Germinal center (tissue), 1 donor: Measurements from ENCODE around the gene SGTA.
"Not testable (repeated sequence)": the region's sequence is repeated elsewhere in the genome, so short reads cannot be mapped to it uniquely, and the experiment has no call there.

Experiments
- DNase-seq: peaks from one replicate; pipeline ENCODE4 v3.0.0; 2012; ENCODE audit warnings: mixed read lengths, low spot score

The SGTA gene

DNA sequence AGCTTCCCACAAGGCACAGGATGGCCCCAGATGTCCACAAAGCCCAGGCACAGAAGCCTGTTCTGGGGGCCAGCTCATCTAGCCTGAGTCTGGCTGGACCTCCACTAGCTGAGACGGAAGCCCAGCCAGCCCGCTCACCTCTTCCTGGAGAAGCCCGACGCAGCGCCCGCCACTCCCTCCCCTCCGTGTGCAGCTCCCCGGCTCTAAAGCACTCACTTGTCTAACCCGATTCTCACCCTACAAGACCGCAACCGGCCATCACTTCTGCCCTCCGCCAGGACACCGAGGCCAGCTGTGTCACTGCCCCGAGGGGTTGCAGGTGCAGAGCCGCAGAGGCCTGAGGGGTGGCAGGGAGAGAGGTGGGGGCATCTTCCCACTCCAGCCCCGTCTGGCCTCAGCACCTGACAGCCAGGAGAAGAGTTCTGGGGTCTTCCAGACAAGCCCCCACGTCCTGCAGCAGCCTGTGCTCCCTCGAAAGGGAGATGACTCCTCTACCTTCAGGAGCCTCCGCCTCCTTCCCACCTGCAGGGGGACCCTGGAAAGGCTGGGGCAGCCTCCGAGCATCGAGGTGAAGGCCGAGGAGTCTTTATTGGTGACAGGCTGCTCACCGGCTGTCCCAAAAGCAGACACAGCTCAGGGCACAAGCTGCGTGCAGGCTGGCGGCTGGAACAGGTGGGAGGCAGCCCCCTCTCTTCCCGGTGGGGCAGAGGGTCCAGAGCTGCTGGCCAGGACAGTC is 56.0 kb downstream of the SGTA start:
- no peak for DNase-seq

DNA sequence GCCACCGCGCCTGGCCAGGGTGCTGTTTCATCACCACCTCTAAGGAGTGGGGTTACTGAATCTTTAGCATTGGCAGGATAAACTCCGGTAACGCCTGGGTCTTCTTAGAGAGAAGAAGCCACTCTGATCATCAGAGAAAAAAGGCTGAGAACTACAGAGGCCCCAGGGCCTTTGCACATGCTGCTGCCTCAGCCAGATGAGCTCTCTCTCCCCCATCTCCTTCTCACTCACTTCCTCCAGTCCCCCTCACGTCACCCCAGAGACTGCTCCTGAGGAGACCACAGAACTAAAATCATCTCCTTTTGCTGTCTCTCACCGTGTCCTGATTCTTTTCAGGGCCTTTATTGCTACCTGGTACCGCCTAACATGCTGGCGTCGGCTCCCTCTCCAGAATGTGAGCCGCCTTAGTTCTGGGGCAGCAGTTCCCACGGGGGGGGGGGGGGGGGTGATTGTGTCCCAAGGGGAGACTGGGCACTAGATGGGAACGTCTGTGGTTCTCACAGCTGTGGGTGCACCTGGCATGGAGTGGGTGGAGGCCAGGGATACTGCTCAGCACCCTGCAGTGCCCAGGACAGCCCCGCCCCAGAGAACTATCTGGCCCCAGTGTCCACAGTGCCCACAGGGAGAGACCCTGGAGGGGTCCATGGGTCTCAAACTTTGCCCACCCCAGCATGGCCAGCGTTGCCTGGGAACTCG is 56.8 kb downstream of the SGTA start:
- no peak for DNase-seq

DNA sequence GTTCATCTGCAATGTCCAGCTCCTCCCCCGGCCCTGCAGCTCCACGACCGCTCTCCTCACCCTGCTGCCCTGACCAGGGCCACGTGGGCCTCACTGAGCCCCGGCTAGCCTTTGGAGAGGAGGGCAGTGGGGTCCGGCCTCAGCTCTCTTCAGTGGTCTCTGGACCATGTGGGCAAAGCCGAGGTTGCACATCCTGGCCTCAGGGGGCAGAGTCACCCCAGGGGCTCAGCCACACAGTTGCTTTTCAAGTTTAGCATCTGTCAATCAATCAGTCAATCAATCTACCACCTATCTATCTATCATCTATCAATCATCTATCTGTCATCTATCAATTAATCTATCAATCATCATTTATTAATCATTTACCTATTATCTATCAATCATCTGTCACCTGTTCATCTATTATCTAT is 58.9 kb downstream of the SGTA start:
- DNase-seq: no peak

DNA sequence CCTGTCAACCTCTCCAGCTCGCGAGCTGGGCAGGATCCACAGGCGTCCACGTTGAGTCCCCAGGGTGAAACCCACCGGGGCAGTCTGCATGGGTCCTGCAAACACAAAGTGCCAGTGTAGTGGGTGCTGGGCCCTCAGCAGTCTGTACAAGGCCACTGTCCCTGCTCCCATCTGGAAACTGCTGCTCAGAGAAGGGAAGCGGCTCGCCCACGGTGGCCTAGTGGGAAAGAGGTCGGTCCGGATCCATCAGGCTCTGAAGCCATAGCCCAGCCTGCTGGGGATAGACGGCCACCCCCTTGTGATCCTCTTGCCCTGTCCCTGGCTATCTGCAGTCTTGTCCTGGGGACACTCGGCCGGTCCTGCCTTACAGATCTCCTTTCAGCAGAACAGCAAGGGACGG is 59.3 kb downstream of the SGTA start:
- DNase-seq: no peak

DNA sequence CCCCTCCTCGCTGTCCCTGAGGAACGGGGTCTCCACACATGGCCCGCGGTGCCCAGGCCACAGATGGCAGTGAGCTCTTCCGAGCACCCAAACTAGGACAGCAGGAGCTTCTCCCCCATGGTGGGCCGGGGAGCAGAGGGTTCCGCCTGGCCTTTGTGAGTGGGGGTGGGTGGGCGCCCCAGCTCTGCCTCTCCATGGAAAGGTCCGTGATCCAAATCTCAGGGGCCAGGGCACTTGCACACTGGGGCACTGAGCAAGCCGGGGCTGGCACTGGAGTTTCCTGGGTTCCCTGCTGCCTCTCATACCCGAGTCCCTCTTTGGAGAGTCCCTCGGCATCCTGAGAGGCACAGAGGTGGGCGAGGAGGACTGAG is 59.7 kb downstream of the SGTA start:
- DNase-seq: no peak

DNA sequence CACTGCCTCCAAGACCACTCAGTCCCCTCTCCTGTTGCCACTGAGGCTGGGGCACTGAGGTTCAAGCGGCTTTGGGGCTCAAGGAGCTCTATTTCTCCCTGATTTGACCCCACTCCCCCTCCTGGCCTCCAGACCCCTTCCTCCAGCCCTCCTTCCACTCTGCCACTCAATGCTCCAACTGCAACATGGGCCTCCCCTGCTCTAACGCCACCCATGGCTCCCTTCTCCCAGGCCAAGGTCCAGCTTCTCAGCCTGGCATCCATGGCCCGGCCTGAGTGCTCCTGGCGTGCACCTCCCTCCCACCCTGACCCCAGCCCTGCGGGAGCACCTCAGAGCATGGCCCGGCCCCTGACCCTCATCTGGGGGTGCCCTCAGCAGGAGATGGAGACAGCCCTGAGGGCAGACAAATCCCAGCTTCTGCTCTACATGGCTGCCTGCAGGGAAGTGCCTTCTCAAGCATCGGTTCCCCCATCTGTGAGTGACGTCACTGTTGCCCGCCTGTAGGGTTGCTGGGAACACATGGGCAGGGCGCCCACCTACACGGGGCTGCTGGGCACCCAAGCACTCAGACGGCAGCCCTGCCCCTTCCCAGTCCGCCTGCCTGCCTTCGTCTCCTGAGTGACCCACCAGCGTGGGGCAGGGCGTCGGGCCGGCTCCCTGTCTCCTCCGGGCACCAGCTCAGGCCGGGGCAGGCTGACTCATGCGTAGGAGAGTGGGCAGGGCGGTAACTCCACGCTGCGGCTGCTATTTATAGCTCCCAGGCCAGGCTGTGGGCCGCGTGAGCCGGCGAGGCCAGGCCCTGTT is 60.3 kb downstream of the SGTA start:
- no peak for DNase-seq

DNA sequence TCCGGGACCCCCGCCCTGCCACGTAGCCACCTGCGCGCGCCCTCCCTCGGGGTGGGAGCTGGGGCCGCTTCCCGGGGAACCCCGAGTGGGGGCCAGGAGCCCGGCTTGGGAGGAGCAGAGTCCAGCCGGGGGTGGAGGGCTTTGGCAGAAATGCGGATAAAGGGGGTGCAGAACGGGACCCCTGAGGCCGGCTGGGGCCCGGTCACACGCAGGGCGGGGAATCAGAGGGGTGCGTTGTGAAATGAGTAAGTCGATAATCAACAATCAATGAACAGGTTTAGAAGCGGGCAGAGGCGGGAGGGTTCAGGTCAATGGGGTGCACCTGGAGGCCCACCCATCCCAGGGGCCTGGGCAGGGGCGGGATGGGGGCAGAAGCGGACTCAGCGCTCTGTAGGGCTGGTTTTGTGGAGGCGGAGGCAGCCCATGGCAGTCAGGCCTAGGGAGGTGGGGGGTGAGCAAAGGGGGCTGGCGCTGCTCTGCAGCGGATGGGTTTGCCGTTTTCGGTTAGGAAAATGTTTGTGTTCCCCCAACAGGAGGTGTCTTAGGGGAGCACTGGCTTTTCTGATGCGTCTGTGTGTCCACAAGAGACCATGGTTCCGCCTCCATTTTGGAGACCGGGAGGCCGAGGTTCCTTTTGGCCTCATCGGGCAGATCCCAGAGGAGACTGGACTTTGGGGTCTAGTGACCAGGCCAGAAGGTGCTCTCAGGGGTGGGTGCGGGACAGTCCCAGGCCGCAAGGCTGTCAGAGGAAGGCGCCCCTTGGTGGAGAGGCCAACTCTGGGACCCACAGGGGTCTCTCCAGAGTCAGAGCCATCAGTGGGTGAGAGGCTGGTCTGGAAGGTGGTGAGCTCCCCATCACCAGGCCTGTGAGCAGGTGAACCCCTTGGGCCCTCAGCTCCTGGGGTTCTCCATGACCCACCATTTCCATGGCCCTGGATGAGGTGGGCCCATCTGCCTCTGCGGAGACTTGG is 61.2 kb downstream of the SGTA start:
- no peak for DNase-seq

DNA sequence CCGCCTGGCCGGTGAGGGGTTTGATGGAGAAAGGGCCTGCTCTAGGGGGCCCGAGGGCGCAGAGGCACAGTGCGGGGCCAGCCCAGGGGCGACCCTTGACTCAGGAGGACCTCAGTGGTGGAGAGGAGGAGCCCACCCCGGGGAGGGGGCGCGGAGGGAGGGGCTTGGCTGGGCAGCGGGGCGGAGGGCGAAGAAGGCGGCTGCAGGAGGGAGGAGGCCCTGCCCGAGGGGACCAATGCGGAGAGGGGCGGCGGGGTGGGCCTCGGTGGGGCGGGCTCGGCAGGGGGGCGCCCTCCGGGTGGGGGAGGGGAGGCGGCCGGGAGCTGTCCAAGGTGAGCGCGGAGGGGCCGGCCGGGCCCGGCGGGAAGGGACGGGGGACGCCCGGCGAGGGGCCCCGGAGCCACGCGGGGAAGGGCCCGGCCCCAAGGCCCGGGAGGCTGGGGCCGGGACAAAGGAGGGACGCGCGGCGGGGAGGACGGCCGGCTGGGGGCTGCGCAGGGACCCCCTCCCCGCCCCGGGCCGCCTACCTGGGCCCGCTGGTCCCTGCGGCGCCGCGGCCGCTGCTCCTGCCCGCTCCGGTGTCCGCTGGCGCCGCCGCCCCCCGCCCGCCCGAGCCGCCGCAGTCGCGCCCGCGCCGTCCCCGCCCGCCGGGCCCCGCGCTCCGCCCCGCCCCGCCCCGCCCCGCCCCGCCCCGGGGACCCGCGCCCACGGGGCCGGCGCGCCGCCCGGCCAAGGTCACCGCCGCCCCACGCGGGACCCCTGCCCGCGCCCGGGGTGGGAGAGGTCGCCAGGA is 62.1 kb downstream of the SGTA start, which contains the start of gene DIRAS1:
Gene DIRAS1 (minus strand): TSS at position 596 of the 793 bp plus-strand sequence. CDS start 3,566 bp downstream, outside the sequence.
- no peak for DNase-seq

DNA sequence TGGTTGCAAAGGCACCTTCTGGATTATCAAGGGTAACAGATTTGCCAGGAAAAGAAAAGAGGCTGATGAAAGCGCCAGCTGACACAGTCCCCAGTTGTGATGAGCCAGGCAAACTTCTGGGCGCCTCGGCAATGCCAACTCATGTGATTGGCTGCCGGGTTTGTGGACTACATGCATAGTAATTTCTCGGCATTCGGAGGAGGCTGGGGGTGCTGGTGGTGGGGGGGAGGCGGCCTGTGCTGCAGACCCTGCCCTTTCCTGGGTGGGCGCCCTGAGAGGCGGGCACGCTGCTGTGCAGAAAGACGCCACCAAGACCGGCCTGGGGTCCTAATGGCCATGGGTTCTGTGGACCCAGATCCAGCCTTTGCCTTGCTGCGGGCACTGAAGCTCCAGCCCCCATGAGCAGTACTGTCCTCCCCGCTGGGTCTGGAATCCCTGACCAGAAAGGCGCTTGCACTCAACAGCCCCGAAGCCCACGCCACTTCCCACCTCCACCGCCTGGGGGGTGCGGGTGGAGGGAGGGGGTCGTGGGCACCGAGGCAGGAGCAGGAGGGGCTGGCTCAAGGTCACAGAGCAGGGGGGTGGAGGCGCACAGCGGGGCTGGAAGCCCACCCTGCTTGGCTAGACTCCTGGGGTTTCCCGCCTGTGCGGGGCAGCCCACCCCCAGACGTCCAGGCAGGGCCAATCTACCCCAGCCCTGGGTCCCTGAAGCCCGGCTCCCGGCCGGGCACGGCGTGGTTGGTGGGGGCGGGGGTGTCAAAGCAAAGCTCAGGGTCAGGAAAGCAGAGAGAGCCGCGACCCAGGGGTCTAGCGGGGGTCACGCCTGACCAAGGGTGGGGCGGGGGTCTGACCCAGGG is 62.9 kb downstream of the SGTA start:
- no peak for DNase-seq

DNA sequence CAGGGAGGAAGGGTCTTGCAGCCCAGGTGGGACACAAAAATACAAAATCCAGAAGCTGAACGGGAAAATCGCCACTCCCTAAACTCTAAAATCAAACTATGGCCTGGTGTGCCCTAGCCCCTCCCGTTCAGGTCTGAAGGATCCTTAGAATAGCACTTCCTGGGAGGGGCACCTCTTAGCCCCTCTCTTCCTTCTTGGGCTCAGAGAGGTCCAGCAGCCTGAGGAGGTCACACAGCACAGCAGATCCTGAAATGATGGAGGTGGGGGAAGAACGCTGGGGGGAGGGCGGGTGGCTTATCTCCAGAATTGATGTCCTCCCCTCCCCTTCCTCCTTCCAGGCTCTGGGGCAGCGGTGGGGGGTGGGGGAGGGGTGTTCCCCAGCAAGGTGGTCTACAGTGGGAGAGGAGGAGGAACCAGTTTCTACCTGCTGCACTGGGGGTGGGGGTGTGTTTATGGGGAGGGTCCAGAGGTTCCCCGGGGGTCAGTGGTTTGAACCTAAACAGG is 63.8 kb downstream of the SGTA start:
- no peak for DNase-seq

DNA sequence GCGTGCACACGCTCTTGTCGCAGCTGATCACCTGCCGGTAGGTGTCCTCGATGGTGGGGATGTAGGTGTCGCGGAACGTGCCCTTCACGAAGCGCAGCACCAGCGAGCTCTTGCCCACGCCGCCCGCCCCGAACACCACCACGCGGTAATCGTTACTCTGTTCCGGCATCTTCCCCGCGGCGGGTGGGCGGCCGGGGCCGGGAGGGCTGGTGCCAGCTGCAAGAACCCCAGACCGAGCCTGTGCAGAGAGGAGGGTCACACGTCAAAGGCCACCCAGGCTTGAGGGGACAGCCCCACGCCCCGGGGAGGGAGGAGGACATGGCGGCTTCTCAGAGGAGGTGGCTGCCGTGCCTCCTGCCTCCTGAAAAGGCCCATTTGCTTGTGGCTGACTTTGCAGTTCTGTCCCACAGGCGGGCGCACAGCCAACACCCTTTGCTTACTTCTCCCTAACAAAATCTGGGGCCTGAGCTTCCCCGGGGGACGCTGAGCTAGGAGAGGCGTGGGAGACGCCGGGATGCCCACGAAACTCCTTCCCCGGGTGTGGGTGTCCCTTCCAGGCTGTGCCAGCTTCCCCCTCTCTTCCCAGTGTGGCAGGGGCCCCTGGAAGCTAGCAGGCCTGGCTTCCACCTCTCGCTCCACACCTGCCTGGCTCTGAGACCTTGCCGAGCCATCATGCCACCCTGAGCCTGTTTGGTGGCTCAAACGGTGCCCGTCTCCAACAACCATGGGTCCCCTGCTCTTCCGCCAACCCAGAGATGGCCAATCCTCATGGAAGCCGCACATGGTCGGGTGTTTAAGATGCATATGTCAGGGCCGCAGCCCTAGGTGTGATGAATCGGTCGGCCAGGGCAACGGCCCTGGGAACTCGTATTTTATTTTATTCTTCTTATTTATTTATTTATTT is 65.2 kb downstream of the SGTA start:
- no peak for DNase-seq

DNA sequence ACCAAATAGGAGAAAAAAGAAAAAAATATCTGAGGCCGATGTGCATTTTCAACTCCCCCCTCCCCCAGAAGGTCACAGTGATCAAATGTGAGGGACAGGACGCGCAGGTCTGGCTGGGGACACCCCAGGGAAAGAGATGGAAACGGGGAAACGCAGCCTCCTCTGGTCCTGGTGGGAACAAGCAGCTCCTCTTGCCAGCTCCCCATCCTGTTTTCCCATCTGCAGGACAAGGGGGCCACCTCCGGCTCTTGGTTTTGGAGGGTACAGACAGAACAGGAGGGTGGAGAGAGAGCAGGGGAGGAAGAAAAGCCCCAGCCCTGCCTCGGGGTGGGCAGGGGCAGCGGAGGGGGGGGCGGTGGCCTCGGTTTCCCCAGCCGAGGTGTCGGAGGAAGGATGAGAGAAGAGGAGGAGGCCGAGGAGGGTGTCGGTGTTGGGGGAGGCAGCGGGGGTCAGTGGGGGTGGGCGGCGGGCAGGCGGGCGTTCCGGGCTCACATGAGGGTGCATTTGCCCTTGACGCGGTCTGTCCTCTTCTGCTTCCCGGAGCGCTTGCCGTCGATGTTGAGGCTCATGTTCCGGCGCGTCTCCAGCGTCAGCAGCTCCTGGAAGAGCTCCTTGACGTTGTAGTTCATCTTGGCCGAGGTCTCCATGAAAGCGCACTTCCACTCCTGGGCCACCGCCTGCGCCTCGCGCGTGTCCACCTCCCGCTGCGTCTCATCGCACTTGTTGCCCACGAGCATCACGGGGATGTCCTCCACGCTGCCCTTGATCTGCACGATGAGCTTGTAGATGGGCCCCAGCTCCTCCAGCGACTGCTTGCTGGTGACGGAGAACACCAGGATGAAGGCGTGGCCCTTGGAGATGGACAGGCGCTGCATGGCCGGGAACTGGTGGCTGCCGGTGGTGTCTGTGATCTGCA is 66.1 kb downstream of the SGTA start:
- no peak for DNase-seq

DNA sequence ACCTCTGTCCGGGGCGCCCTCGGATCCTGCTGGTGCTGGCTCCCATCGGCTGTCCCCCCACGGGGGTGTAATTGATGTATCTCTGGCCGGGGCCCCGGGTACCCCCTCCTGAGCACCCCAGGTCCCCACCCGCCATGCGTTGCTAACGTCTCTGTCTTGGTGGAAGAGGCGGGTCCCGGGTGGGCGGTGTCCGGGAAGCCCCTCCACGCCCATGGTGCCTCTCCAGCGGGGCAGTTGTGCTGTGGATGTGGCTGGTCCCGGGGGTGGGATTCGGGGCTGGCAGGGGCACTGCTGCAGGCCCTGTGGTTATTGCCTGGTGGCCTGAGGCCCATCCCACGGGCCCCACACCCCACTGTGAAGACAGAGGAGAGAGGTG is 66.8 kb downstream of the SGTA start:
- DNase-seq: no peak

DNA sequence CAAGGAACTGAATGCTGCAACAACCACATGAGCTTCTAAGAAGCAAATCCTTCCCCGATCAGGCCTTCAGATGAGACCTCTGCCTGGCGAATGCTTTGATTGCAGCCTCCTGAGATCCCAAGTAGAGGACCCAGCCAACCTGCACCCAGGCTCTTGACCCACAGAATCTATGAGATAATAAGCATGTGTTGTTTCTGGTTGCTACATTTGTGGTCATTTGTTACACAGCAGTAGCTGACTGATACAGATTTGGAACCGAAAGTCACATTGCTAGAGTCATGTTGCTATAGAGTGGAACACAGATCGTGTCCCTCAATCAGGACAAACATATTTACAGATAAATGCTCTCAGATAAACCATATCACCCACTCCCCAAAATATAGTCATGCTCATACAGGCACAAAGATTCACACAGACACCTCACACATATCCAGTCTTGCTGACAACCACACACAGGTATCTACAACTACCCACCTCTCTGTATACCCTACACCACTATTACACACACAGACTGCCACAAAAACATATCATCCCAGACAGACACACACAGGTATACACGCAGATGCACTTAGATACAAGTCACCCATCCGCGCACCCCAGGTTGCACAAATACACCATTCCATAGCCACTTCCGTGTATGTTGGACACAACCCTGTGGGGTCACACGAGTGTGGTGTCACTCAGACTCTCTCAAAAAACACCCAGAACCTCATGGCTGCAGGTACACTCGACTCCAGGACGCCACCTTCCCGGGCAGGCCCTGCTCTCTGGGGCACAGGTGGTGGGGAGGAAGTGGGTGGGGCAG is 67.4 kb downstream of the SGTA start:
- no peak for DNase-seq

DNA sequence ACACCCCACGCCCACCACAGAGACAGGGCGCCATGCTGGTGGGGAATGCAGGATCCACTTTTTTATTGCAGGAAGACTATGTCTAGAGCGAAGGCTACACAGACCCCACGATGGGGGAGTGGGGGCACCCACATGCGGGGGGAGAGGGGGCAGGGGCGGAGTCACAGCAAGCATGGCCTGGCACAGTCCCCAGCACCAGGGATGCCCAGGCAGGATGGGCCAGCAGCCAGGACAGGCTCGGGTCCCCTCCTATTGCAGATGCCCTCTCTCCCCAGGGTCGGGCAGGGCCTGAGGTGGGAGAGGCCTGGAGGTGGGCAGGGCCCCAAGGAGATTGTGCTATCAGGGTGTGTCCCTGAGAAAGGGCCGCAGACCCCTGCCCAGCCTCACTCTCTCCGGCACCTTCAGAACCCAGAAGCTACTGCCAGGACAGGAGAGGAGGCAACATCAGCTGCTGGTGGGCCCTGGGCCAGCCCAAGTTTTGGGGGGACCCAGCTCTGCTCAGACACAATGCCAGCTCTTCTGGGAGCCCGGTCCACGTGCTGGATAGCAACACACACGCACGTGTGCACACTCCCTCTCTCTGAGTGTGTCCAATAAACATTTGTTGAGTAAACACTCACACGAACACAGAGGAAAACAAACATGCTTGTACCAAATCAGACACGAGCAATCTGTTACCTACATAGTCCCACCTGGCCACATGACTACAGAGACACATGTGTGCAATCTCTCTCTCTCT is 68.4 kb downstream of the SGTA start:
- DNase-seq: no peak

DNA sequence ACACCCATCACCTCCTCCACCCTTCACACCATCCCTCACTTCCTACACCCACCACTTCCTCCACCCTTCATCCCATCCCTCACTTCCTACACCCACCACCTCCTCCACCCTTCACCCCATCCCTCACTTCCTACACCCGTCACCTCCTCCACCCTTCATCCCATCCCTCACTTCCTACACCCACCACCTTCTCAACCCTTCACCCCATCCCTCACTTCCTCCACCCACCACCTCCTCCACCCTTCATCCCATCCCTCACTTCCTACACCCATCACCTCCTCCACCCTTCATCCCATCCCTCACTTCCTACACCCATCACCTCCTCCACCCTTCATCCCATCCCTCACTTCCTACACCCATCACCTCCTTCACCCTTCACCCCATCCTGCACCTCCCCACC is 69.0 kb downstream of the SGTA start:
- not testable (repeated sequence) for DNase-seq
